Fibroblast of lung (primary cell): Measurements from ENCODE around the gene LIPA.

Source experiments
- CTCF ChIP-seq, 2 donors: IDR thresholded peaks in 1 of 2; conservative IDR thresholded peaks in 1 of 2; 1 replicate in 1 of 2; 2 replicates in 1 of 2; pipeline ENCODE4 v1.5.1; 2011 to 2012; ENCODE audit warnings: low read length in 2 of 2, control low read depth in 1 of 2, inconsistent platforms in 1 of 2, low read depth in 1 of 2, mild to moderate bottlenecking in 1 of 2
- EZH2 ChIP-seq: IDR thresholded peaks from 2 replicates; pipeline ENCODE4 v1.5.1; 2012; ENCODE audit warnings: low read length, control low read depth, mild to moderate bottlenecking; ENCODE audit errors: missing control alignments

- TF ChIP-seq CTCF (conservative IDR thresholded peaks at IDR 0.05 in 1 of 2, IDR thresholded peaks at IDR 0.05 in 1 of 2; ENCODE audit: low read depth in 1 of 2, low read length in 2 of 2) (no peak), EZH2 (no peak)
These were observed 44.7 kb upstream of the LIPA start for GRCh38 chr10:89296220-89296648.
